ENCODE data around the gene NCDN. TPM values are rescaled to one million over a fixed set of nuclear protein-coding genes. Genes with fewer than 3 reads are reported as not detected.

NCDN gene
- total RNA-seq, 2 donors from 2014 or later = 42.2 to 59.6 TPM

DNA sequence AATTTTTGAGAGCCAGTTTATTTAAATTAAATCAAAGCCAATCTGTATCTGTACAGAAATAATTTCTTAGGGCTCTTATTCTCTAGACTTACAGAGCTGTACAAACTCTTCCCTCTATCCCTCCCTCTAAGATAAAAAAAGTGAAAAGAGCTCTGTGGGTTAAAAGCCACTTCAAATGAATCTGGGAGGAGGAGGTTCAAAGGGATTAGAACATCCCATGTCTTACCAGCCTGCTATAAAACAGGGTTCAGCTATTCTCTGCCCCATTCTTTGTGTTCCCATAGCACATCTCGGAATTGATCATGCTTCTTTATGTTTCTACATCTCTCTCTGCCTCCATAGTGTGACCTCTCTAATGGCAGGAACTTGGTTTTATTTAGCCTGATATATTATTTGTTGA lies 19.8 kb upstream of the NCDN start:
- no peak for DNase-seq (ENCODE audit: low spot score)

DNA sequence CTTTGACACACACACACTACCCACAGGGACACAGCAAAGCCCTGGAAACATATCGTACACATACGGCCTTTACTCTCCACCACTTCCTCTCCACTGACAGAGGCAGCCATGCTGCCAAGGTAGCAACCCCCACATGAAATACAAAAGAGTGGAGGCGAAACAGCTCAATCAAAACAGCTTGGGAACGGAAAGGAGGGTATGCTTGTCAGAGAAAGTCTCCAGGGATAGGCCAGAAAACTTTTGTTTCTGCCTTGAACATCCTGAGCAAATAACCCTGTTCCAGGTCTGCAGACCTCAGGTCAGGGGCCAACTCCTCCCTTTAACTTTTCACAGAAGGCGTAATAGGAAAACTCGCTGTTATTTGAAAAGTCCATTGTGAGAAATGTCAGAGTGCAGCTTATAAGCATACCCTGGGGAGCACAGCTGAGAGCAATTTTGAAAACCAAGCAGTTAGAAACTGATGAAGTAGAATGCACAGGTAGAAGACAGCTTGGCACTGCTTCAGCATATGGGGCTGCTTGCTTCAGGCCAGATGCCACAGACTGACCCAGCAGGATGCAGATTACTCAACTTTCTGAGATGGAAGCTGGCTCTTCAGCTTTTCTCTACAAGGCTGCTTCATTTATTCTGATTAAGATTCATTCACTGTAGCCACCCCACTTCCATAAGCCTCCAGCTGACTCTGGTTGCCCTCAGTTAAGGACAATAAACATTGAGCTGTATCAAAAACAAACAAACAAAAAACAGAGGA lies 18.4 kb upstream of the NCDN start:
- no peaks in the 10 kb centered on the region for H3K9me3 Mint-ChIP-seq
- peak overlapping the region; percentile 88 to 93 for H3K27ac Mint-ChIP-seq
- H3K4me1 Mint-ChIP-seq (ENCODE audit: low read depth in 2 of 2) = peaks cover 38 to 44% of the 10 kb centered on the region in 2 donors
- H3K27me3 Mint-ChIP-seq = no peaks in the 10 kb centered on the region
- DNase-seq (ENCODE audit: low spot score) (no peak), ATAC-seq (peak; percentile 80 to 81)
- H3K4me3 Mint-ChIP-seq = peak overlapping the region; percentile 74
- peaks cover 4% of the 10 kb centered on the region for H3K36me3 Mint-ChIP-seq

More for the DNA sequence above, 19.8 kb upstream of the NCDN start:
- H3K36me3 Mint-ChIP-seq = no peaks in the 10 kb centered on the region
- peaks cover 33 to 40% of the 10 kb centered on the region in 2 donors for H3K4me1 Mint-ChIP-seq (ENCODE audit: low read depth in 2 of 2)
- H3K27ac Mint-ChIP-seq = no peak overlapping the region
- no peak for ATAC-seq
- peak overlapping the region; percentile 34 for H3K4me3 Mint-ChIP-seq
- H3K9me3 Mint-ChIP-seq = no peaks in the 10 kb centered on the region
- H3K27me3 Mint-ChIP-seq = no peaks in the 10 kb centered on the region

DNA sequence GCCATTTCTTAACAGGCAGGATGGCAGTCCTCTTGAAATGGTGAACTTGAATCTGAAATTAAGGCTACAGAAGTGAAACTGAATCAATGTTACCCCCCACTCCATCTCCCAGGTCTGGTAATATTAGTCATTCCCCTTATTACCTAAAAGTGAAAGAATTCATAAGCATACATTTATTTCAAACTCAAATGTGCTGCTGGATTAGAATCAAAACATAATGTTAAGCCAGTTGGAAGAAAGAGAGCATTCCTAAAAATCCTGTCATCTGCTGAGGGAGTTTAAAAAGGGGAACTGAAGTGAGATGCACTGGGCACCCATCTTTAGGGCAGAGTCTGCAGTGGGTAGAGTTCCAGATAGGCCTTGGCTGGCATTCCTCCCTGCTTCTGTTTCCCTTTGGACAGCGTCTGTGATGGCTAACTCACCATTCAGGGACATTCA lies 17.8 kb upstream of the NCDN start:
- Mint-ChIP-seq H3K4me3 (peak overlapping the region; percentile 74), H3K27me3 (no peaks in the 10 kb centered on the region), H3K36me3 (peaks cover 4% of the 10 kb centered on the region), H3K9me3 (no peaks in the 10 kb centered on the region), H3K4me1 (ENCODE audit: low read depth in 2 of 2) (peaks cover 37 to 46% of the 10 kb centered on the region in 2 donors), H3K27ac (peak overlapping the region; percentile 88 to 93)
- DNase-seq (ENCODE audit: low spot score) (no peak), ATAC-seq (peak; percentile 65 to 85)

DNA sequence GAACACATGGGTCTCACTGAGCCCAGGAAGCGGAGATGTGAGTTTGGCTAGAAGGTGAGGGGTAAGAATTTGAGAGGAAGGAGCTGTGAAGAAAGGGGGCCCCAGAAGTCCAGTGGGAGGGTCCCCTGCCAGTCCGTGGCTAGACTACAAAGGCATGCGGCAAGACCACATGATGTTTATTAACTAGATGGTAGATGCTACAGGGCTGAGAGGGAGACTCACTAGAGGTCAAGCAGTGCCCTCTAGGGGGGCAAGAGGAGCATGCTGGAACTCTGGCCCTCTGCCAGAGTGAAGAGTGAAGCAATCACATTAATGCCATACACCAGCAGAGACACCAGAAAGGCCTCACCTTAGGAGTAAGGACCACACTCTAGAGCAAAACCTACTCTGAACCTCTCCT lies 12.6 kb upstream of the NCDN start:
- Mint-ChIP-seq H3K36me3 (peaks cover 11% of the 10 kb centered on the region), H3K27me3 (no peaks in the 10 kb centered on the region), H3K9me3 (no peaks in the 10 kb centered on the region), H3K27ac (no peak overlapping the region), H3K4me1 (ENCODE audit: low read depth in 2 of 2) (peaks cover 31 to 40% of the 10 kb centered on the region in 2 donors), H3K4me3 (no peak overlapping the region)
- ATAC-seq = peak; percentile 82 to 86
- DNase-seq (ENCODE audit: low spot score) = no peak

DNA sequence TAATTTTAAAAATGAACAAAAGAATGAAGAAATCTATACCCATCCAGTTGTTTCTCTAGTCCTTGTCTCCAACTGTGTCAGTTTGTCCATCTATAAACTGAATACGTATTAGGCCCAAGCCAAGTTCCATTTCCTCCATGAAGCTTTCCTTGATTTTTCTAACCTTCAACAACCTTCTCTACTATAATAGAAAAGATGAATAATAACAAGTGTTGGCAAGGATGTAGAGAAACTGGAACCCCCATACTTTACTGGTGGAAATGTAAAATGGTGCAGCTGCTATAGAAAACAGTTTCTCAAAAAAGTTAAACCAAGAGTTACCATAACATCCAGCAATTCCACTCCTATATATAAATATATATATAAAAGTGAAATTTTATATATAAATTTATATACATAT lies 11.0 kb upstream of the NCDN start:
- peaks cover 11% of the 10 kb centered on the region for H3K36me3 Mint-ChIP-seq

DNA sequence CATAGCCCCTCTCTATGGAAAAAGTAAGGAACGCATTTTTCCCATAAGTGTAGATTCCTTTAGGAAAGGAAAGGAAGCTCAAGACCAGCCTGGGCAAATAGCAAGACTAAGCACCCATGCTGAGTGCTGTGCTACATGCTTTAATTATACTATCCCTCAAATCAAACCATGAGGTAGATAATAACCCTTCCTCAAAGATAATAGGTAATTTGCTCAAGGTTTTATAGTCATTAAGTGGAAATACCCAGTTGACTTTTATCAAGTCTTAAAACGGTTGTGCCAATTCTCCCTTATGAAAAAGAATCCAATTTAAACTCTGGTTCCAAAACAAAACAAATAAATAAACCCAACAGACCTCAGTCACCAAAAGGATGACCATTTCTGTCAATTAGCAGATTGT lies 3.7 kb upstream of the NCDN start:
- Mint-ChIP-seq H3K36me3 (no peaks in the 10 kb centered on the region), H3K4me1 (ENCODE audit: low read depth in 2 of 2) (peaks cover 30 to 33% of the 10 kb centered on the region in 2 donors), H3K4me3 (no peak overlapping the region), H3K27me3 (no peaks in the 10 kb centered on the region), H3K27ac (no peak overlapping the region), H3K9me3 (no peaks in the 10 kb centered on the region)
- ATAC-seq (no peak), DNase-seq (ENCODE audit: low spot score) (no peak)

More for the DNA sequence above, 11.0 kb upstream of the NCDN start:
- no peak for ATAC-seq
- Mint-ChIP-seq H3K9me3 (no peaks in the 10 kb centered on the region), H3K27ac (no peak overlapping the region), H3K4me3 (no peak overlapping the region), H3K4me1 (ENCODE audit: low read depth in 2 of 2) (peaks cover 22 to 30% of the 10 kb centered on the region in 2 donors), H3K27me3 (no peaks in the 10 kb centered on the region)
- no peak for DNase-seq (ENCODE audit: low spot score)

DNA sequence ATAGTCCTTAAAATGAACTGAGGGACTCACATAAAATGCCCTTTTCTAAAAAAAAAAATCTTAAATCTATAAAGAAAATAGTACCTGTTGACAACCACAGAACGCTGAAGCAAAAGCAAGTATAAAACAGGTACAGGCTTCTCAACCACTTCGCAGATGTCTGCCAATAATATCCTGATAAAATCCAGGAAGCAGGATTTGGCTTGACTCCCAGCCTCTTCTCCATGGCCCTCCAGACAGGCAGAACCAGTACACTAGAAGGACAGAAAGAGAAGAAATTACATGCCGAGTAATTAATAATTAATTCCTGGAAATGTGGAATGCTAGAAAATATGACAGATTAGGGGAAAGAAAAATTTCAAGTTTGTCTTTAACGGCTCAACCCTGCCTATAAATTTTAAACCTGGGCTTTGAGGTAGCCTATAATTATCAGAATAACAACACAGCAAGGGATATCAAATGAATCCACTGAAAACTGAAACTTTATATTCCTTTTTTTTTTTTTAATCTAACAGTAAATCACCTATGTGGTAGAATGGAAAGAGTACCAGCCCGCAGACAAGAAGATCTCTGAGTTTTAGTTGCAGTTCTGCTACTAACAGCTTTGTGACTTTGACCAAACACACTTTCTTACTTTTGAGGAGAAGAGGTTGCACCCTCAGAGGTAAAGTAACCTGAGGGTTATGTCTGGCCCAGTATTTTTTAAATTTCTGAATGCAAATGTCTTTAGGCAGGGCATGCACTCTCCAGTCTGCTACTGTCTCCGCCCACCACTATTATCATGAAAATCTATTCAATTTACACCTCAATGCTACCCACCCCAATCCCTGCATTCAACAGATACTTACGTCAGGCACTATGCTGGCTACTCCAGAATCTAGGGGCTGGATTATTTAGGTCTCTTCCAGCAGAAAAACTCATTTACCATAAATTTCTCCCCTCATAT lies 3.1 kb upstream of the NCDN start:
- Mint-ChIP-seq H3K27me3 (no peaks in the 10 kb centered on the region), H3K27ac (peak overlapping the region in 1 of 2 donors; percentile 97), H3K4me1 (ENCODE audit: low read depth in 2 of 2) (peaks cover 33 to 37% of the 10 kb centered on the region in 2 donors), H3K36me3 (no peaks in the 10 kb centered on the region), H3K9me3 (no peaks in the 10 kb centered on the region), H3K4me3 (peak overlapping the region; percentile 100)
- no peak for DNase-seq (ENCODE audit: low spot score)
- ATAC-seq = no peak

DNA sequence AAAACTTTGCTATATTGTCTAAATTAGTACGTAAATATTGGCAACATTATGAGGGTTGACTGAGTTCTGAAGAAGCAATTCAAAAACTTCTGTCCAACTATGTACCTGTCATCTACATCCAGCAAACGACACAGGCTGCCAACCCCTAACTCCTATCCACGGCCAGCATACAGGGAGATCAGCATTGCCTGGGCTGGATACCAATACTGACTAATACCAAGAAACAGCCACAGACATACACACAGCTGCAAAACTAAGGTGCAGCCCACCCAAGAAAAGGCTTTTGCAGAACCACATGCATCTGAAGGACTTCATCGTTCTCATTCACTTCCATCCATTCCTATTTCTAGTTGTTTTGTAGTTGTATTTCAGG lies 2.4 kb upstream of the NCDN start:
- Mint-ChIP-seq H3K4me3 (peak overlapping the region; percentile 100), H3K9me3 (no peaks in the 10 kb centered on the region), H3K4me1 (ENCODE audit: low read depth in 2 of 2) (peaks cover 37 to 39% of the 10 kb centered on the region in 2 donors), H3K27me3 (no peaks in the 10 kb centered on the region), H3K27ac (peak overlapping the region; percentile 97), H3K36me3 (no peaks in the 10 kb centered on the region)
- ATAC-seq (no peak), DNase-seq (ENCODE audit: low spot score) (no peak)

DNA sequence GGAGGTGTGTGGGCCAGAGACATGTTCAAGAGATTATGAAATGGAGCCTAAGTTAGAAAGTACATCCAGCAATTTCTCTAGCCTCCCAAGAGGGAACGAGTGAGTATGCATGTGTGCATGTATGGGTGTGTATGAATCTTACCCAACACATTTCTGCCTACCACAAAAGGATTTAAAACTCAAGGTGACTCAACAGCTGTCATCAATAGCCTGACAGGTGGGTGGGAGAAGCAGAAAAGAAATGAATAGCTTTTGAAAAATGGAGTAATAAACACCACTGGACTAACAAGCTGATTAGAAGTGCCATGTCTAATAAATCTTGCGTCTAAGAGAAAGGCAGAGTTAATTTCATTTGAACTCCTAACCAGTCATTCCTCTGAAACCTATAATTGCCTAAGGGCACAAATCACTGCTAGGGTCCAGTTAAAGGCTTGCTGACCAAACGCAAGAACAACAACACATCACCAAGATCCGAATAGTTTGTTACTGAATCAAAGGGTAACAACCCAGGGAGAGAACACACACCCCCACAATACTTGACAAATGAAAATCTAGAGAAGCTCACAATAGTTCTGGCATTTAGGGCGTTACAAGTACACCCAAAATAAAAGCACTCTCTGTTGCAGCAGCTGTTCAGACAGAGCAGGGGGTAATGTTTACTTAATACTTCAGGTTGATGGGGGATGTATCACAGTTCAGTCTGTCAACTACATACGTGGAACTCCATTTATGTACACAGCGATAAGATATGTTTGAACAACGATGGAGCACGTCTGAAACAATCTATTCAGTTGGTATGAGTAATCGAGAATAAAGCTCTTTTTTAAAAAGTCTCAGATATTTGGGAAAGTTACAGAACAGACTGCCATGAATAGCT lies 1.8 kb upstream of the NCDN start:
- Mint-ChIP-seq H3K9me3 (no peaks in the 10 kb centered on the region), H3K4me3 (peak overlapping the region; percentile 100), H3K4me1 (ENCODE audit: low read depth in 2 of 2) (peaks cover 37 to 39% of the 10 kb centered on the region in 2 donors), H3K27me3 (no peaks in the 10 kb centered on the region), H3K36me3 (no peaks in the 10 kb centered on the region), H3K27ac (peak overlapping the region; percentile 97)
- DNase-seq (ENCODE audit: low spot score) (no peak), ATAC-seq (no peak)

DNA sequence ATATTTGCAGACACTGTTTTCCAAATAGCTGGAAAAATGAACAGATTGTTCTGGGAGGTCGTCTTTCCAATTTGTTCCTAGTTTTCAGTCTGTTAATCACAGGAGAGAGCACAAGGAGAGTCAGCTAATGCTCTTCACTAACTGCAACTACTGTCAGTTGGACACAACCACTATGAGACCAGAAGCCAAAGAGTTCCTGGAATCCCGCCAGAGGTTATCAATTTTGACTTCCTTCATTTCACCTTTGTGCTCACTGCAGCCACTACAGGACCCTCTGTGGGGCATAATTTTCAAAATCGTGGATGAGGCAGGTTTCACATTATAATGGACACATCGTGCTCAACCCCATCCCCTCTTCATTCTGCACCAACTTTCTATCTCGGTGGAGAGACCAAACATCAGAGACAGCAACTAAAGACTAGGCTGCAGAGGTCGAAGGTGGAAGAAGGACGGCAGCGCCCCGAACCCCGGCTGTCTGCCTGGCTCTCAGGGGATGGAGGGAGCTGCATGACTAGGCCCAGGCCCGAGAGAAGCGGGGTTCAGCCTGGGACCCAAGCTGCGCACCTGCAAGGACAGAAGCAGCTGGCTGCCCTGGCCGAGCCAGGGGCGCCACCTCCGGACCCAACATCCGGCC lies 998 bp upstream of the NCDN start:
- ATAC-seq (no peak), DNase-seq (ENCODE audit: low spot score) (no peak)
- no peaks in the 10 kb centered on the region for H3K36me3 Mint-ChIP-seq
- peaks cover 40 to 46% of the 10 kb centered on the region in 2 donors for H3K4me1 Mint-ChIP-seq (ENCODE audit: low read depth in 2 of 2)
- peak overlapping the region; percentile 97 for H3K27ac Mint-ChIP-seq
- H3K9me3 Mint-ChIP-seq = no peaks in the 10 kb centered on the region
- peak overlapping the region; percentile 100 for H3K4me3 Mint-ChIP-seq
- H3K27me3 Mint-ChIP-seq = no peaks in the 10 kb centered on the region

DNA sequence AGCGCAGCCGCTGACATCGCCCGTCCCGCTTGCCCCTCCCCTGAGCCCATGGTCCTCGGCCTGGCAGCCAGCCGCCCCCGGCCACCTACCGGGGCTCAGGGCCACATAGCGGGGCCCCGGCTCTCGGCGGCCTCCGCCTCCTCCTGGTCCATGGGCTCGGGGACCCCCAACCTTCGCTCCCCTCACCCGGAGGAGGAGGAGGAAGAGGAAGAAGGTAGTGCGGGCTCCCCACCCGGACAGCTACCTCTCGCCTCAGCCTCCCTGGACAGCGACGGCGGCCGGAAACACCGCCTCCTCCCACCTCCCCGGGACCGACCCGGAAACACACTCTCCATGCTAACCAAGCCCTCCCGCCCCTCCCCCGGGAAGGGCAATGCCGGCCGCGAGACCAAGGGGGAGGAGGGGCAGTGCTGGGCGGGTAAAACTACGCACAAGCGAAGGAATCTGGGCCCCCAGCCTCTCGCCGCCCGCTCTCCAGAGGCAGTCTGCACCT lies 435 bp upstream of the NCDN start, which contains the start of gene KIAA0319L:
TSS of gene KIAA0319L (minus strand) at position 286 of the 493 bp plus-strand sequence. CDS start 2,912 bp downstream, outside the sequence.
- peaks cover 44 to 52% of the 10 kb centered on the region in 2 donors for H3K4me1 Mint-ChIP-seq (ENCODE audit: low read depth in 2 of 2)
- DNase-seq (ENCODE audit: low spot score) = peak; percentile 92
- H3K27me3 Mint-ChIP-seq = no peaks in the 10 kb centered on the region
- peak; percentile 90 to 92 for ATAC-seq
- no peaks in the 10 kb centered on the region for H3K9me3 Mint-ChIP-seq
- H3K4me3 Mint-ChIP-seq = peak within 1 kb of the TSS; percentile 100
- peak within 1 kb of the TSS; percentile 97 for H3K27ac Mint-ChIP-seq
- H3K36me3 Mint-ChIP-seq = no peaks in the 10 kb centered on the region

DNA sequence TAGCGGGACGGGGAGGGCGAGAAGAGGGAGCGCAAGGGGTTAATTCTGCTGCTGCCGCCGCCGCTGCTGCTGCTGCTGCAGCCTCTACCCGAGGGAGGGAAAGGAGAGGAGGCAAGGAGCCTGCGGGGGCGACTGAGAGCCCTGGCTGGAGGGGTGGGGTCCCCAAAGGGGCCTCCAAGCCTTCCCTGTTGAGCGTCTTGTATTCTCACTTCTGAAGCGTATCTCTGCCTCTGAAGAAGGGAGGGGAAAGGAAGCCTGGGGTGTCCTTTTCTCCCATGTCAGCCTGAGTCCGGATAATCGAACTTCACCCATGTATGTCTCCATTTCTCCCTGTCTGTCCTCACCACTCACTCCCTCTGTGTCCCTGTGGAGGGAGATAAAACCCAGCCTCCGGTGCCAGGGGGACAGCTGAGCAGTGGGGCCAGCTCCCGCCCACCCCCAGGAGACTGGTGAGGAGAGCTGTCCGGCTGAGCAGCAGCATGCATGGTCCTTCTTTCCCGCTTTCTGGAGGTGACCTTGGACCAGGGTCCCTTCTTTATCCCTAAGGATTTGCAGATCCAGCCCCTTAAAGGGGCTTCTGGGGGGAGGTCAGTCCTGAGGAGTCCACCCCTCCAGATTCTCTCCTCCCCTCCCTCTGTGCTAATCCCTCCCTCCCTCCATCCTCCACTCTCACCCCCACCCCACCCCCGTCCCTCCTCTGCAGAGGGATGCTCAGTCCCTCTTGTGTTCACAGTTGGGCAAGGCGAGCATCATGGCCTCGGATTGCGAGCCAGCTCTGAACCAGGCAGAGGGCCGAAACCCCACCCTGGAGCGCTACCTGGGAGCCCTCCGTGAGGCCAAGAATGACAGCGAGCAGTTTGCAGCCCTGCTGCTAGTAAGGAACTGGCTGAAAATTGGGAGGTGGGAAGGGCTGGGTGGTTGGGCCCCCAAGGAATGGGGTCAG lies 1.0 kb downstream of the NCDN start:
- Mint-ChIP-seq H3K36me3 (no peaks in the 10 kb centered on the region), H3K27ac (peak overlapping the region; percentile 97), H3K27me3 (no peaks in the 10 kb centered on the region), H3K9me3 (no peaks in the 10 kb centered on the region), H3K4me3 (peak overlapping the region; percentile 100), H3K4me1 (ENCODE audit: low read depth in 2 of 2) (peaks cover 46 to 47% of the 10 kb centered on the region in 2 donors)
- no peak for DNase-seq (ENCODE audit: low spot score)
- no peak for ATAC-seq
